ENCODE measurements around the gene CHTOP.
"Not testable (repeated sequence)": the region's sequence is repeated elsewhere in the genome, so short reads cannot be mapped to it uniquely, and the experiment has no call there.

CHTOP gene

GRCh38 chr1:153667439-153667838, 33.6 kb downstream of the CHTOP start:
- DNase-seq, result no peak

DNA sequence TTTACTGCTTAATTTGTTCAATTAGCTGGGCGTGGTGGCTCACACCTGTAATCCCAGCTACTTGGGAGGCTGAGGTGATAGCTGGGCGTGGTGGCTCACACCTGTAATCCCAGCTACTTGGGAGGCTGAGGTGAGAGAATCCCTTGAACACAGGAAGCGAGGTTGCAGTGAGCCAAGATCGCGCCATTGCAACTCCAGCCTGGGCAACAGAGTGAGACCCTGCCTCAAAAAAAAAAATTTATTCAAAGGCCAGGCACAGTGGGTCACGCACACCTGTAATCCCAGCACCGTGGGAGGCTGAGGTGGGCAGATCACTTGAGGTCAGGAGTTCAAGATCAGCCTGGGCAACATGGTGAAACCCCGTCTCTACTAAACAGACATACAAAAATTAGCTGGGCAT, 34.8 kb downstream of the CHTOP start:
- DNase-seq, result not testable (repeated sequence)

DNA sequence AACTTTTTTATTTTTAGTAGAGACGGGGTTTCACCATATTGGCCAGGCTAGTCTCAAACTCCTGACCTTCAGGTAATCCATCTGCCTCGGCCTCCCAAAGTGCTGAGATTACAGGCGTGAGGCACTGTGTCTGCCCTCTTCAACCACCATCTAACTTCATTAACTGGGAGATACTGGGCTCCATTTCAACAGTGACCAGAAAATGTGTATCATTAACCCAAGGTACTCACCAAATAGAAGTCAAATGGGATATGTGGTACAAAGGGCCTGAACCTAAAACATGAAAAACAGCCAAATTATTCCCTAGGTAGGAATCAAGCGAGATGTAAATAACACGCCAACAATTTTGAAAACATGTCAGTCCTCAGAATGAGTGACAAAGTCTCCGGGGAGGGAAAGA, 35.7 kb downstream of the CHTOP start:
- DNase-seq, result no peak

- no peak for DNase-seq
Observed at GRCh38 chr1:153670257-153670858, 36.5 kb downstream of the CHTOP start.

GRCh38 chr1:153670859-153671627, 37.2 kb downstream of the CHTOP start, which contains the start of gene ILF2:
Gene ILF2, minus strand, starts transcription at chr1:153670993. Its CDS starts 71 bp downstream, at chr1:153670922.
- peak; percentile 99 for DNase-seq

- not testable (repeated sequence) for DNase-seq
Observed at GRCh38 chr1:153671628-153672353, 37.9 kb downstream of the CHTOP start.

- no peak for DNase-seq
Observed at GRCh38 chr1:153673511-153673910, 39.6 kb downstream of the CHTOP start.

- DNase-seq, result no peak
Observed at GRCh38 chr1:153677718-153678518, 44.1 kb downstream of the CHTOP start.

- DNase-seq, result no peak
Observed at GRCh38 chr1:153678519-153679336, 44.9 kb downstream of the CHTOP start, which contains the start of gene NPR1. Gene NPR1, plus strand, starts transcription at chr1:153678688. Its CDS starts 421 bp downstream, at chr1:153679109.

- no peak for DNase-seq
Observed at GRCh38 chr1:153679337-153680119, 45.7 kb downstream of the CHTOP start.

DNA sequence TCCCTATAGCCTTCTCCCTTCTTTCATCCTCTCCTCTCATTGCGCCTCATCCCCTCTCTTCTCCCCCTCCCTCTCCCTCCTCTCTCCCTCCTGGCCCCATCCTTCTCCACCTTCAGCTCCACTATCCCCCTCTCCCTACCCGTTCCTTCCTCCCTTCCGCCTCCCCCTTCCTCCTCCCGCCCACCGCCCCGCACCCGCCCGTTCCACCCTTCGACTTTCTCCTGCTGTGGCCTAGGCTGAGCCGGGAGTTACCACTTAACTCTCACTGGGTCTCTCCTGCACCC, 46.2 kb downstream of the CHTOP start:
- DNase-seq, result no peak

DNA sequence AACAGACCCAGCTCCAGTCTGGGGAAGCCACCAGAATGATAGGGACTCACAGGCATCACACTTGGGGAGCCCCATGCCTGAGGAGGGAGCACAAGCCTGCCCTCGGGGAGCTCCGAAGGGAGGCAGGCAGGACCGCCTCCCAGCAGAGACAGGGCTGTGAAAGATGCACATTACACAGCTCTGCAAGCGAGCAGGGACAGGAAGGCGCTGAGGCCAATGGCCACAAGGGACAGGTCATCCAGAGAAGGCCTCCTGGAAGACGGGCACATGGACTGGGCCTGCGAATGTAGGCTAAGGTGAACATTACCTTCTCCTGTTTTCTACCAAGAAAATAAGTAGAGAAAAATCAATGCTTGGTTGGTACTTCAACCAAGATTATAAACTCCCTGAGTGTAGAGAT, 48.9 kb downstream of the CHTOP start:
- DNase-seq, result no peak

- DNase-seq, result no peak
Observed at GRCh38 chr1:153683854-153684253, 50.0 kb downstream of the CHTOP start.

GRCh38 chr1:153684892-153685291, 51.0 kb downstream of the CHTOP start:
- DNase-seq, result no peak

- no peak for DNase-seq
Observed at GRCh38 chr1:153685544-153686340, 51.9 kb downstream of the CHTOP start.

- no peak for DNase-seq
Observed at GRCh38 chr1:153687346-153688125, 53.7 kb downstream of the CHTOP start.

GRCh38 chr1:153688276-153688675, 54.4 kb downstream of the CHTOP start:
- no peak for DNase-seq

DNA sequence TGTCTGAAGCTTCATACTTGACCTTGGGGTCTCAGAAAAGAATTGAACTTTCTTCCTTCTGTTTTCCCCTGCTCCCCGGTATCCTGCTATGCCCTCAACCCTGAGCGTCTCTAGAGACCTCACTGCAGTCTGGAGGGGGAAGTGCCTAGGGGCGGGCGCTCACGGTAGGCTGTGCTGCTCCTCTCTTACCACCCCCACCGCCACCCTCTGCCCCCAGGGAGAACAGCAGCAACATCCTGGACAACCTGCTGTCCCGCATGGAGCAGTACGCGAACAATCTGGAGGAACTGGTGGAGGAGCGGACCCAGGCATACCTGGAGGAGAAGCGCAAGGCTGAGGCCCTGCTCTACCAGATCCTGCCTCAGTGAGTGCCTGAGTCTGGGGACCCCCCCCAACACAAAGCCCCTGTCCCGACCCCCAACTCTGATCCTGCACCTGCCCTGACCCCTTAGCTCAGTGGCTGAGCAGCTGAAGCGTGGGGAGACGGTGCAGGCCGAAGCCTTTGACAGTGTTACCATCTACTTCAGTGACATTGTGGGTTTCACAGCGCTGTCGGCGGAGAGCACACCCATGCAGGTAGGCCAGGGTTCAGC, 55.0 kb downstream of the CHTOP start:
- no peak for DNase-seq

- no peak for DNase-seq
Observed at GRCh38 chr1:153693466-153693865, 59.6 kb downstream of the CHTOP start.
